K562 (cell line): Measurements from ENCODE around the gene AFF3. TPM values are rescaled to one million over a fixed set of nuclear protein-coding genes. Genes with fewer than 3 reads are reported as not detected.

Experiments
- ATAC-seq: fragments of 200-7000 bp; cut with Tn5 transposase; 3 replicates; pipeline ENCODE4 v1.9.1; 2020; ENCODE audit warnings: moderate library complexity
- BruUV-seq: library from RNA; stranded (reverse); fragments of 400-500 nt; replicated peaks from 2 replicates; lab custom pipeline; 2021; lab: Mats Ljungman, UMichigan
- CTCF ChIA-PET: fragments of 300-600 bp; formaldehyde crosslinking; extraction: SDS; loops from one replicate; lab custom pipeline; 2021; ENCODE audit warnings: low intra/inter-chr PET ratio; lab: Yijun Ruan, JAX
- POLR2A ChIA-PET: fragments of 300-600, 350-650 bp; sonication (Branson Sonifier 250); formaldehyde crosslinking; extraction: SDS; loops from one replicate; lab custom pipeline; 2021; ENCODE audit warnings: antibody characterized with exemption, inconsistent platforms; lab: Yijun Ruan, JAX
- DNase-seq, 4 experiments: peaks; one replicate each; pipeline versions ENCODE4 v3.0.0 to v3.0.0-alpha.2; 2011 to 2018; ENCODE audit warnings: low spot score in 3 of 4, mixed read lengths in 3 of 4; ENCODE audit errors: extremely low read depth in 1 of 4
- FAIRE-seq: peaks from 2 replicates; lab custom pipeline; 2011; peaks lifted over from hg19 to GRCh38; lab: Jason Lieb, UNC
- H2AFZ ChIP-seq: 2 replicates; pipeline ENCODE4 v1.6.0; 2011; ENCODE audit warnings: low read depth, low read length, control low read depth, inconsistent platforms
- H3K27ac ChIP-seq: fragments of 200-600 bp; 3 replicates; pipeline ENCODE4 v1.8.0; 2011; ENCODE audit warnings: low read depth, mild to moderate bottlenecking, control low read depth, inconsistent platforms, low read length, moderate library complexity, mixed read lengths; ENCODE audit errors: extremely low read depth
- H3K27me3 ChIP-seq, 2 experiments: fragments of 300-600 bp in 1 of 2; 2 replicates in 1 of 2; 3 replicates in 1 of 2; pipeline versions ENCODE4 v1.6.0 to v1.8.0; 2011; ENCODE audit warnings: inconsistent platforms in 2 of 2, low read length in 2 of 2, mild to moderate bottlenecking in 1 of 2, mixed read lengths in 1 of 2, moderate library complexity in 1 of 2; ENCODE audit not compliant: control insufficient read depth in 2 of 2, insufficient read depth in 2 of 2
- H3K36me3 ChIP-seq: fragments of 300-600 bp; 3 replicates; pipeline ENCODE4 v1.8.0; 2011; ENCODE audit warnings: mild to moderate bottlenecking, low read length, inconsistent platforms; ENCODE audit not compliant: control insufficient read depth, insufficient read depth
- H3K4me1 ChIP-seq, 2 experiments: fragments of 200-600 bp in 1 of 2; replicated peaks in 1 of 2; 2 replicates in 1 of 2; 3 replicates in 1 of 2; pipeline versions ENCODE4 v1.5.1 to v1.8.0; 2011; ENCODE audit warnings: inconsistent platforms in 2 of 2, low read length in 2 of 2, mild to moderate bottlenecking in 1 of 2, mixed read lengths in 1 of 2, moderate library complexity in 1 of 2; ENCODE audit not compliant: control insufficient read depth in 2 of 2, insufficient read depth in 2 of 2
- H3K4me2 ChIP-seq: 2 replicates; pipeline ENCODE4 v1.6.1; 2011; ENCODE audit warnings: low read length, control low read depth, inconsistent platforms, mixed read lengths; ENCODE audit not compliant: insufficient read depth
- H3K4me3 ChIP-seq: fragments of 200-600 bp; sonication (generic), shearing (Covaris generic); 2 replicates; pipeline ENCODE4 v1.5.1; 2016; ENCODE audit warnings: control low read depth, inconsistent platforms
- H3K79me2 ChIP-seq: fragments of 200-600 bp; 3 replicates; pipeline ENCODE4 v1.8.0; 2011; ENCODE audit warnings: low read length, inconsistent platforms; ENCODE audit not compliant: control insufficient read depth, insufficient read depth
- H3K9ac ChIP-seq, 2 experiments: 2 replicates each; pipeline versions ENCODE4 v1.6.0 to v1.6.1; 2011; ENCODE audit warnings: low read depth in 2 of 2, low read length in 2 of 2, control low read depth in 1 of 2, inconsistent platforms in 1 of 2, mild to moderate bottlenecking in 1 of 2, mixed read lengths in 1 of 2; ENCODE audit not compliant: insufficient read depth in 1 of 2
- H3K9me1 ChIP-seq: one replicate; pipeline ENCODE4 v1.6.0; 2011; ENCODE audit warnings: inconsistent platforms, mild to moderate bottlenecking, low read length, moderate library complexity; ENCODE audit not compliant: control insufficient read depth, insufficient read depth
- H3K9me3 ChIP-seq: replicated peaks from 2 replicates; pipeline ENCODE4 v1.5.1; 2011; ENCODE audit warnings: low read depth, low read length, inconsistent platforms; ENCODE audit not compliant: control insufficient read depth, insufficient read depth
- H4K20me1 ChIP-seq: replicated peaks from 2 replicates; pipeline ENCODE4 v1.6.1; 2011; ENCODE audit warnings: low read length, inconsistent platforms, mixed read lengths; ENCODE audit not compliant: control insufficient read depth, insufficient read depth
- EHMT2 ChIP-seq: fragments of 450-650 bp; IDR thresholded peaks from 2 replicates; pipeline ENCODE4 v1.6.1; 2018; ENCODE audit warnings: antibody characterized with exemption
- PKNOX1 ChIP-seq: fragments of 450-650 bp; IDR thresholded peaks from 2 replicates; pipeline ENCODE4 v1.6.1; 2016
- RBFOX2 ChIP-seq: fragments of 200-400 bp; formaldehyde crosslinking; IDR thresholded peaks from 2 replicates; pipeline ENCODE4 v1.6.1; 2017; ENCODE audit warnings: low read depth, mild to moderate bottlenecking, low read length, moderate library complexity
- TARDBP ChIP-seq: fragments of 450-650 bp; IDR thresholded peaks from 2 replicates; pipeline ENCODE4 v1.6.1; 2016
- XRCC5 ChIP-seq: fragments of 200-400 bp; formaldehyde crosslinking; IDR thresholded peaks from 2 replicates; pipeline ENCODE4 v1.6.1; 2017; ENCODE audit warnings: low read depth, mild to moderate bottlenecking, low read length
- ZNF668 ChIP-seq: fragments of 250-450 bp; sonication (Bioruptor Pico); IDR thresholded peaks from 2 replicates; pipeline ENCODE4 v1.8.0; 2022; ENCODE audit warnings: mild to moderate bottlenecking, inconsistent platforms
- WGBS: fragments of 100-300 bp; shearing (Covaris generic); methylation state at CpG from one replicate; pipeline ENCODE4 v1.1.6; 2016; ENCODE audit warnings: low coverage, mixed read lengths; ENCODE audit not compliant: insufficient coverage; ENCODE audit errors: missing lambda C conversion rate; 5-methylcytosine and 5-hydroxymethylcytosine counted together
- in situ Hi-C: fragments of 300-500 bp; cut with MboI; formaldehyde crosslinking; loops from 4 replicates; pipeline ENCODE4 v1.15.0; 2018; ENCODE audit warnings: inconsistent platforms, mixed read lengths
- intact Hi-C: fragments of 100-400 bp; cut with micrococcal nuclease; formaldehyde crosslinking; loops from 2 replicates; pipeline ENCODE4 v1.14.2; 2022
- polyA plus RNA-seq, 8 experiments: library from polyadenylated mRNA; depleted of rRNA in 4 of 8; stranded (reverse) in 5 of 8; unstranded in 3 of 8; fragments of >200 nt; fragmentation: Nextera tagmentation in 2 of 8; fragmentation: Illumina TruSeq in 1 of 8; extraction: Ambion mirVana in 2 of 8; extraction: Trizol in 1 of 8; gene quantifications; 2 replicates each; pipeline versions ENCODE4 v1.2.1 to v1.2.3, GENCODE V29; 2011 to 2014; ENCODE audit warnings: inconsistent platforms in 1 of 8, missing spikeins in 1 of 8
- total RNA-seq, 7 experiments: library from RNA; depleted of rRNA in 6 of 7; stranded (reverse); fragments of >200 nt in 6 of 7; fragmentation: Illumina TruSeq in 2 of 7; extraction: Trizol in 2 of 7; gene quantifications; 2 replicates each; pipeline versions ENCODE4 v1.2.1 to v1.2.3, GENCODE V29; 2011 to 2021; ENCODE audit warnings: low replicate concordance in 1 of 7

Gene AFF3
- total and polyA plus RNA-seq, 9 of the 15 experiments (the other 6 are each of a cell fraction or from before 2014, with no cell fraction given): 0.02 to 0.11 TPM; not detected in 7

GRCh38 chr2:100039291-100039980 is 103.0 kb downstream of the AFF3 start:
- DNase-seq (no peak), FAIRE-seq (no peak), ATAC-seq (no peak)
- Histone ChIP-seq H4K20me1 (no peaks in the 10 kb centered on the region), H3K9me3 (no peaks in the 10 kb centered on the region), H3K4me1 (no peaks in the 10 kb centered on the region), H3K9ac (no peak overlapping the region), H3K27me3 (peaks cover 5 to 17% of the 10 kb centered on the region in 2 experiments; a peak in 4 of 5 replicates), H3K79me2 (no peaks in the 10 kb centered on the region), H3K36me3 (no peaks in the 10 kb centered on the region), H3K9me1 (no peaks in the 10 kb centered on the region), H3K4me3 (no peak overlapping the region), H2AFZ (no peak overlapping the region), H3K4me2 (no peak overlapping the region), H3K27ac (no peak overlapping the region)
- in situ Hi-C loops: no loop called here
- intact Hi-C loops: no loop called here
- TF ChIP-seq ZNF668 (CRISPR knock-in tag) (no peak), RBFOX2 (no peak), XRCC5 (no peak), PKNOX1 (no peak), EHMT2 (no peak), TARDBP (no peak)
- ChIA-PET CTCF (no interaction called here), POLR2A (no interaction called here)
- no TSS peak for BruUV-seq
- WGBS: 2% methylated on average over 7 of the region's 7 CpGs
